Panc1 (cell line): Measurements from ENCODE around the gene HOXB3. TPM values are rescaled to one million over a fixed set of nuclear protein-coding genes. Genes with fewer than 3 reads are reported as not detected.

ENCODE experiments used
- ATAC-seq: fragments of 200-7000 bp; cut with Tn5 transposase; 2 replicates; pipeline ENCODE4 v1.9.1; 2020; ENCODE audit warnings: mild to moderate bottlenecking, moderate library complexity
- BruUV-seq: library from RNA; stranded (reverse); fragments of 400-500 nt; replicated peaks from 2 replicates; lab custom pipeline; 2021; lab: Mats Ljungman, UMichigan
- CTCF ChIA-PET: fragments of 300-600 bp; sonication (Branson Sonifier 250); formaldehyde crosslinking; loops from one replicate; lab custom pipeline; 2022; ENCODE audit warnings: antibody characterized with exemption; lab: Charles Lee
- POLR2A ChIA-PET: fragments of 300-600 bp; sonication (Branson Sonifier 250); formaldehyde crosslinking; loops from one replicate; lab custom pipeline; 2022; ENCODE audit warnings: antibody characterized with exemption; lab: Charles Lee
- DNase-seq: peaks from one replicate; pipeline ENCODE4 v3.0.0-alpha.2; 2010; ENCODE audit warnings: low read depth, low spot score
- H3K27ac ChIP-seq: 2 replicates; pipeline ENCODE4 v1.5.1; 2011; ENCODE audit warnings: mild to moderate bottlenecking, low read length, inconsistent platforms
- H3K27me3 ChIP-seq: fragments of 200-500 bp; sonication (Bioruptor generic); 2 replicates; pipeline ENCODE4 v1.6.0; 2014; ENCODE audit warnings: low read length, inconsistent platforms; ENCODE audit not compliant: control insufficient read depth, insufficient read depth
- H3K36me3 ChIP-seq: fragments of 200-500 bp; sonication (Bioruptor generic); 2 replicates; pipeline ENCODE4 v1.5.1; 2014; ENCODE audit warnings: inconsistent platforms, mild to moderate bottlenecking, low read length, moderate library complexity; ENCODE audit not compliant: control insufficient read depth, insufficient read depth
- H3K4me1 ChIP-seq: 2 replicates; pipeline ENCODE4 v1.5.1; 2011; ENCODE audit warnings: inconsistent platforms, mild to moderate bottlenecking, low read length, moderate library complexity; ENCODE audit not compliant: control insufficient read depth, insufficient read depth
- H3K4me3 ChIP-seq, 2 experiments: 2 replicates each; pipeline ENCODE4 v1.5.1; 2011 to 2012; ENCODE audit warnings: low read depth in 2 of 2, low read length in 2 of 2, mild to moderate bottlenecking in 2 of 2, inconsistent platforms in 1 of 2, moderate library complexity in 1 of 2
- H3K9me3 ChIP-seq: fragments of 200-500 bp; sonication (Bioruptor generic); 2 replicates; pipeline ENCODE4 v1.5.1; 2014; ENCODE audit warnings: low read depth, mild to moderate bottlenecking, inconsistent platforms, low read length, moderate library complexity; ENCODE audit not compliant: control insufficient read depth, insufficient read depth
- CTCF ChIP-seq: fragments of 450-650 bp; IDR thresholded peaks from 2 replicates; pipeline ENCODE4 v1.5.1; 2017; ENCODE audit warnings: mild to moderate bottlenecking
- POLR2AphosphoS5 ChIP-seq: IDR thresholded peaks from 2 replicates; pipeline ENCODE4 v1.6.1; 2012; ENCODE audit warnings: mild to moderate bottlenecking, low read depth, low read length, moderate library complexity
- REST ChIP-seq, 2 experiments: IDR thresholded peaks; 2 replicates each; pipeline ENCODE4 v1.6.1; 2011 to 2012; ENCODE audit warnings: low read depth in 2 of 2, control low read depth in 1 of 2, low read length in 1 of 2, mild to moderate bottlenecking in 1 of 2, moderate library complexity in 1 of 2; ENCODE audit not compliant: insufficient read depth in 1 of 2
- SIN3A ChIP-seq: IDR thresholded peaks from 2 replicates; pipeline ENCODE4 v1.6.1; 2012; ENCODE audit warnings: low read depth, mild to moderate bottlenecking, low read length, moderate library complexity, borderline replicate concordance; ENCODE audit not compliant: insufficient read depth
- TCF7L2 ChIP-seq: IDR thresholded peaks from 2 replicates; pipeline ENCODE4 v1.6.1; 2011; ENCODE audit warnings: mild to moderate bottlenecking, low read depth, low read length, inconsistent platforms
- in situ Hi-C: cut with HindIII; loops from 2 replicates; pipeline ENCODE4 v1.10.0; 2016; ENCODE audit warnings: low sequenced_read_pairs, low pct_unique_long_range_greater_than_20kb
- intact Hi-C: fragments of 100-400 bp; cut with micrococcal nuclease; formaldehyde crosslinking; loops from one replicate; pipeline ENCODE4 v1.10.0; 2022; ENCODE audit not compliant: unreplicated experiment
- total RNA-seq: library from RNA; stranded (reverse); gene quantifications from one replicate; pipeline ENCODE4 v1.2.1, GENCODE V29; 2021; ENCODE audit not compliant: unreplicated experiment

The HOXB3 gene
- total RNA-seq, 1 experiment from 2014 or later = 127 TPM

- intact Hi-C loops = no loop called here
Observed at GRCh38 chr17:48593126-48593829, 3.2 kb upstream of the HOXB3 start, which contains the start of gene HOXB5. TSS of gene HOXB5 (minus strand) at chr17:48593779. CDS start at chr17:48593682, 97 bp downstream.

GRCh38 chr17:48592577-48592976 is 2.5 kb upstream of the HOXB3 start:
- H3K4me1 ChIP-seq = peaks cover 74% of the 10 kb centered on the region
- no peaks in the 10 kb centered on the region for H3K27me3 ChIP-seq
- DNase-seq (no peak), ATAC-seq (no peak)
- no peaks in the 10 kb centered on the region for H3K9me3 ChIP-seq
- in situ Hi-C loops = no loop called here
- no peaks in the 10 kb centered on the region; the same call in 1 of the 2 replicates for H3K36me3 ChIP-seq
- TF ChIP-seq TCF7L2 = no peak
- TF ChIP-seq POLR2AphosphoS5 = no peak
- no peak for TF ChIP-seq REST (IDR thresholded peaks at IDR 0.05; ENCODE audit: insufficient read depth in 1 of 2, low read depth in 2 of 2, low read length in 1 of 2)
- TF ChIP-seq SIN3A = no peak
- no peak for TF ChIP-seq CTCF
- CTCF ChIA-PET = interaction anchor here (0.6 to 1.4 kb wide), 4 partner anchors 257 to 567 kb away, joined by 3 to 10 read pairs (median 6); no protein-coding TSS in a partner anchor
- H3K27ac ChIP-seq = peak overlapping the region; percentile 99
- intact Hi-C loops = no loop called here
- BruUV-seq = no TSS peak
- peak overlapping the region; percentile 70 to 99 for H3K4me3 ChIP-seq
- POLR2A ChIA-PET = interaction anchor here (0.8 to 1.2 kb wide), 3 partner anchors 9 to 242 kb away, joined by 3 to 5 read pairs (median 3); partner anchors contain the start of gene HOXB8

More at GRCh38 chr17:48593126-48593829, 3.2 kb upstream of the HOXB3 start, which contains the start of gene HOXB5:
- BruUV-seq = no TSS peak
- peak; percentile 75 for TF ChIP-seq POLR2AphosphoS5
- no peak for TF ChIP-seq REST (IDR thresholded peaks at IDR 0.05; ENCODE audit: insufficient read depth in 1 of 2, low read depth in 2 of 2, low read length in 1 of 2)
- 0 out of 2 replicates have a peak, but pooled peaks have one; percentile 52 for TF ChIP-seq SIN3A
- Histone ChIP-seq H3K4me1 (peaks cover 66% of the 10 kb centered on the region), H3K4me3 (peak within 1 kb of the TSS; percentile 70 to 99), H3K9me3 (no peaks in the 10 kb centered on the region), H3K27me3 (no peaks in the 10 kb centered on the region), H3K36me3 (no peaks in the 10 kb centered on the region; the same call in 1 of the 2 replicates), H3K27ac (peak within 1 kb of the TSS; percentile 99)
- ATAC-seq (peak; percentile 1; the same call in 1 of the 2 replicates), DNase-seq (no peak)
- CTCF ChIA-PET = interaction anchor here (1.0 to 1.5 kb wide), 4 partner anchors 20 to 332 kb away, joined by 3 to 10 read pairs (median 6); no protein-coding TSS in a partner anchor
- in situ Hi-C loops = no loop called here
- POLR2A ChIA-PET = interaction anchor here (0.6 to 1.2 kb wide), 5 partner anchors 8 to 331 kb away, joined by 3 to 5 read pairs (median 4); partner anchors contain the start of gene HOXB8
